WTC11 (cell line): Measurements from ENCODE around the gene ZXDA. TPM values are rescaled to one million over a fixed set of nuclear protein-coding genes. Genes with fewer than 3 reads are reported as not detected.
A peak's percentile ranks its signal among the peaks of the same experiment; 100 is the strongest.

Experiments used
- ATAC-seq: fragments of 200-7000 bp; cut with Tn5 transposase; 2 replicates; pipeline ENCODE4 v1.10.0; 2021; ENCODE audit warnings: mild to moderate bottlenecking, moderate library complexity
- CTCF ChIA-PET: fragments of 300-600 bp; sonication (Branson Sonifier 250); formaldehyde crosslinking; loops from one replicate; lab custom pipeline; 2021; ENCODE audit warnings: antibody characterized with exemption; lab: Charles Lee
- POLR2A ChIA-PET: fragments of 350-600 bp; sonication (Branson Sonifier 250); formaldehyde crosslinking; loops from one replicate; lab custom pipeline; 2021; ENCODE audit warnings: antibody characterized with exemption; lab: Charles Lee
- DNase-seq: peaks from one replicate; pipeline ENCODE4 v3.0.0; 2021; ENCODE audit warnings: low spot score
- H3K27ac Mint-ChIP-seq: 2 replicates; pipeline ENCODE4 v1.8.0; 2021; ENCODE audit warnings: mixed read lengths
- H3K27me3 Mint-ChIP-seq: 2 replicates; pipeline ENCODE4 v1.8.0; 2021; ENCODE audit warnings: low read depth, mild to moderate bottlenecking, moderate library complexity, mixed read lengths
- H3K36me3 Mint-ChIP-seq: 2 replicates; pipeline ENCODE4 v1.8.0; 2021; ENCODE audit warnings: mixed read lengths
- H3K4me1 Mint-ChIP-seq: 2 replicates; pipeline ENCODE4 v1.8.0; 2022; ENCODE audit warnings: mixed read lengths
- H3K4me3 Mint-ChIP-seq: 2 replicates; pipeline ENCODE4 v1.8.0; 2021; ENCODE audit warnings: mild to moderate bottlenecking, moderate library complexity, mixed read lengths
- H3K9me3 Mint-ChIP-seq: 2 replicates; pipeline ENCODE4 v1.8.0; 2021; ENCODE audit warnings: mixed read lengths
- AR ChIP-seq: fragments of 250-450 bp; sonication (Bioruptor Pico); IDR thresholded peaks from 2 replicates; pipeline ENCODE4 v1.9.0; 2021; ENCODE audit warnings: mild to moderate bottlenecking
- ELF4 ChIP-seq: sonication (generic); formaldehyde crosslinking; IDR thresholded peaks from 2 replicates; pipeline ENCODE4 v1.8.1; 2022; ENCODE audit warnings: low read depth, mild to moderate bottlenecking, moderate library complexity, missing genetic modification reagents
- FOXJ3 ChIP-seq: sonication (generic); formaldehyde crosslinking; IDR thresholded peaks from 2 replicates; pipeline ENCODE4 v1.9.0; 2021; ENCODE audit warnings: missing genetic modification reagents, mild to moderate bottlenecking, borderline replicate concordance
- FOXP1 ChIP-seq: sonication (generic); formaldehyde crosslinking; IDR thresholded peaks from 2 replicates; pipeline ENCODE4 v1.8.0; 2022; ENCODE audit warnings: missing genetic modification reagents, mild to moderate bottlenecking, moderate library complexity, borderline replicate concordance
- GRHL2 ChIP-seq: fragments of 250-450 bp; sonication (Bioruptor Pico); IDR thresholded peaks from 2 replicates; pipeline ENCODE4 v1.8.0; 2022; ENCODE audit warnings: mild to moderate bottlenecking, moderate library complexity; ENCODE audit not compliant: insufficient replicate concordance, severe bottlenecking
- HMGA2 ChIP-seq: fragments of 250-450 bp; sonication (Bioruptor Pico); IDR thresholded peaks from 2 replicates; pipeline ENCODE4 v1.4.0; 2021; ENCODE audit warnings: mild to moderate bottlenecking, moderate library complexity
- HMGXB4 ChIP-seq: sonication (generic); formaldehyde crosslinking; IDR thresholded peaks from 2 replicates; pipeline ENCODE4 v1.8.1; 2023; ENCODE audit warnings: mild to moderate bottlenecking, moderate library complexity, missing genetic modification reagents
- JUN ChIP-seq: sonication (generic); formaldehyde crosslinking; IDR thresholded peaks from 2 replicates; pipeline ENCODE4 v1.8.0; 2023; ENCODE audit warnings: mild to moderate bottlenecking, missing genetic modification reagents
- MAX ChIP-seq: sonication (generic); formaldehyde crosslinking; IDR thresholded peaks from 2 replicates; pipeline ENCODE4 v1.8.0; 2022; ENCODE audit warnings: mild to moderate bottlenecking, missing genetic modification reagents
- NR2C2 ChIP-seq: sonication (generic); formaldehyde crosslinking; IDR thresholded peaks from 2 replicates; pipeline ENCODE4 v1.8.0; 2022; ENCODE audit warnings: mild to moderate bottlenecking, missing genetic modification reagents
- PREB ChIP-seq: sonication (generic); formaldehyde crosslinking; IDR thresholded peaks from 2 replicates; pipeline ENCODE4 v1.8.1; 2022; ENCODE audit warnings: mild to moderate bottlenecking, missing genetic modification reagents, moderate library complexity, borderline replicate concordance
- SP1 ChIP-seq: sonication (generic); formaldehyde crosslinking; conservative IDR thresholded peaks from 2 replicates; pipeline ENCODE4 v1.8.1; 2022; ENCODE audit warnings: missing genetic modification reagents
- ZBTB21 ChIP-seq: sonication (generic); formaldehyde crosslinking; IDR thresholded peaks from 2 replicates; pipeline ENCODE4 v1.8.1; 2023; ENCODE audit warnings: mild to moderate bottlenecking, missing genetic modification reagents, borderline replicate concordance
- ZNF232 ChIP-seq: sonication (generic); formaldehyde crosslinking; IDR thresholded peaks from 2 replicates; pipeline ENCODE4 v1.8.0; 2022; ENCODE audit warnings: mild to moderate bottlenecking, missing genetic modification reagents
- ZNF396 ChIP-seq: fragments of 250-450 bp; sonication (Bioruptor Pico); IDR thresholded peaks from 2 replicates; pipeline ENCODE4 v1.8.0; 2021; ENCODE audit warnings: mild to moderate bottlenecking, moderate library complexity, borderline replicate concordance
- ZNF671 ChIP-seq: fragments of 250-450 bp; sonication (Bioruptor Pico); IDR thresholded peaks from 2 replicates; pipeline ENCODE4 v1.8.0; 2021; ENCODE audit warnings: mild to moderate bottlenecking
- total RNA-seq: library from RNA; stranded (reverse); gene quantifications from 3 replicates; pipeline ENCODE4 v1.2.3, GENCODE V29; 2021
- TF ChIP-seq, protein P1 (sequence below): sonication (generic); formaldehyde crosslinking; IDR thresholded peaks from 2 replicates; pipeline ENCODE4 v1.8.0; 2022; ENCODE audit warnings: mild to moderate bottlenecking, missing genetic modification reagents
- TF ChIP-seq, protein P2 (sequence below): sonication (generic); formaldehyde crosslinking; IDR thresholded peaks from 2 replicates; pipeline ENCODE4 v1.8.1; 2022; ENCODE audit warnings: low read depth, mild to moderate bottlenecking, moderate library complexity, missing genetic modification reagents, borderline replicate concordance
- TF ChIP-seq, protein P3 (sequence below): sonication (generic); formaldehyde crosslinking; IDR thresholded peaks from 2 replicates; pipeline ENCODE4 v1.8.1; 2023; ENCODE audit warnings: mild to moderate bottlenecking, missing genetic modification reagents, moderate library complexity
- TF ChIP-seq, protein P4 (sequence below): sonication (generic); formaldehyde crosslinking; IDR thresholded peaks from 2 replicates; pipeline ENCODE4 v1.8.0; 2023; ENCODE audit warnings: missing genetic modification reagents
- TF ChIP-seq, protein P5 (sequence below): sonication (generic); formaldehyde crosslinking; IDR thresholded peaks from 2 replicates; pipeline ENCODE4 v1.8.0; 2023; ENCODE audit warnings: mild to moderate bottlenecking, missing genetic modification reagents

The ZXDA gene
- total RNA-seq, 1 experiment from 2014 or later: 3.2 TPM

- Mint-ChIP-seq H3K36me3 (no peaks in the 10 kb centered on the region), H3K4me3 (no peak overlapping the region), H3K27ac (no peak overlapping the region), H3K27me3 (no peaks in the 10 kb centered on the region)
- DNase-seq: peak; percentile 17
- ChIA-PET CTCF (no interaction called here), POLR2A (no interaction called here)
- TF ChIP-seq GRHL2 (CRISPR knock-in tag) (no peak), NR2C2 (no peak), ZNF671 (no peak), ELF4 (CRISPR knock-in tag) (no peak), FOXJ3 (no peak), PREB (CRISPR knock-in tag) (no peak), JUN (CRISPR knock-in tag) (no peak)
- TF ChIP-seq, protein P1, sequence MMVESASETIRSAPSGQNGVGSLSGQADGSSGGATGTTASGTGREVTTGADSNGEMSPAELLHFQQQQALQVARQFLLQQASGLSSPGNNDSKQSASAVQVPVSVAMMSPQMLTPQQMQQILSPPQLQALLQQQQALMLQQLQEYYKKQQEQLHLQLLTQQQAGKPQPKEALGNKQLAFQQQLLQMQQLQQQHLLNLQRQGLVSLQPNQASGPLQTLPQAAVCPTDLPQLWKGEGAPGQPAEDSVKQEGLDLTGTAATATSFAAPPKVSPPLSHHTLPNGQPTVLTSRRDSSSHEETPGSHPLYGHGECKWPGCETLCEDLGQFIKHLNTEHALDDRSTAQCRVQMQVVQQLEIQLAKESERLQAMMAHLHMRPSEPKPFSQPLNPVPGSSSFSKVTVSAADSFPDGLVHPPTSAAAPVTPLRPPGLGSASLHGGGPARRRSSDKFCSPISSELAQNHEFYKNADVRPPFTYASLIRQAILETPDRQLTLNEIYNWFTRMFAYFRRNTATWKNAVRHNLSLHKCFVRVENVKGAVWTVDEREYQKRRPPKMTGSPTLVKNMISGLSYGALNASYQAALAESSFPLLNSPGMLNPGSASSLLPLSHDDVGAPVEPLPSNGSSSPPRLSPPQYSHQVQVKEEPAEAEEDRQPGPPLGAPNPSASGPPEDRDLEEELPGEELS (CRISPR knock-in tag): no peak
- TF ChIP-seq, all 79 proteins: peak for 0
- Mint-ChIP-seq H3K9me3 (no peaks in the 10 kb centered on the region; the same call in 1 of the 2 replicates), H3K4me1 (peaks cover 4% of the 10 kb centered on the region)
- ATAC-seq: peak; percentile 73
Measured at GRCh38 chrX:57929373-57929772, 19.1 kb upstream of the ZXDA start.

GRCh38 chrX:57925806-57926205, 15.5 kb upstream of the ZXDA start:
- DNase-seq: no peak
- TF ChIP-seq HMGA2 (no peak), ELF4 (CRISPR knock-in tag) (no peak), ZNF232 (CRISPR knock-in tag) (no peak), ZBTB21 (CRISPR knock-in tag) (no peak), FOXP1 (CRISPR knock-in tag) (no peak), MAX (CRISPR knock-in tag) (no peak), NR2C2 (no peak), HMGXB4 (CRISPR knock-in tag) (no peak), ZNF396 (CRISPR knock-in tag) (no peak), AR (CRISPR knock-in tag) (no peak), SP1 (CRISPR knock-in tag) (no peak)
- TF ChIP-seq, protein P2, sequence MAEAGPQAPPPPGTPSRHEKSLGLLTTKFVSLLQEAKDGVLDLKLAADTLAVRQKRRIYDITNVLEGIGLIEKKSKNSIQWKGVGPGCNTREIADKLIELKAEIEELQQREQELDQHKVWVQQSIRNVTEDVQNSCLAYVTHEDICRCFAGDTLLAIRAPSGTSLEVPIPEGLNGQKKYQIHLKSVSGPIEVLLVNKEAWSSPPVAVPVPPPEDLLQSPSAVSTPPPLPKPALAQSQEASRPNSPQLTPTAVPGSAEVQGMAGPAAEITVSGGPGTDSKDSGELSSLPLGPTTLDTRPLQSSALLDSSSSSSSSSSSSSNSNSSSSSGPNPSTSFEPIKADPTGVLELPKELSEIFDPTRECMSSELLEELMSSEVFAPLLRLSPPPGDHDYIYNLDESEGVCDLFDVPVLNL (CRISPR knock-in tag): no peak
- TF ChIP-seq, protein P3, sequence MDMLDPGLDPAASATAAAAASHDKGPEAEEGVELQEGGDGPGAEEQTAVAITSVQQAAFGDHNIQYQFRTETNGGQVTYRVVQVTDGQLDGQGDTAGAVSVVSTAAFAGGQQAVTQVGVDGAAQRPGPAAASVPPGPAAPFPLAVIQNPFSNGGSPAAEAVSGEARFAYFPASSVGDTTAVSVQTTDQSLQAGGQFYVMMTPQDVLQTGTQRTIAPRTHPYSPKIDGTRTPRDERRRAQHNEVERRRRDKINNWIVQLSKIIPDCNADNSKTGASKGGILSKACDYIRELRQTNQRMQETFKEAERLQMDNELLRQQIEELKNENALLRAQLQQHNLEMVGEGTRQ (CRISPR knock-in tag): no peak
- TF ChIP-seq, protein P4, sequence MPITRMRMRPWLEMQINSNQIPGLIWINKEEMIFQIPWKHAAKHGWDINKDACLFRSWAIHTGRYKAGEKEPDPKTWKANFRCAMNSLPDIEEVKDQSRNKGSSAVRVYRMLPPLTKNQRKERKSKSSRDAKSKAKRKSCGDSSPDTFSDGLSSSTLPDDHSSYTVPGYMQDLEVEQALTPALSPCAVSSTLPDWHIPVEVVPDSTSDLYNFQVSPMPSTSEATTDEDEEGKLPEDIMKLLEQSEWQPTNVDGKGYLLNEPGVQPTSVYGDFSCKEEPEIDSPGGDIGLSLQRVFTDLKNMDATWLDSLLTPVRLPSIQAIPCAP (CRISPR knock-in tag): no peak
- TF ChIP-seq, protein P5, sequence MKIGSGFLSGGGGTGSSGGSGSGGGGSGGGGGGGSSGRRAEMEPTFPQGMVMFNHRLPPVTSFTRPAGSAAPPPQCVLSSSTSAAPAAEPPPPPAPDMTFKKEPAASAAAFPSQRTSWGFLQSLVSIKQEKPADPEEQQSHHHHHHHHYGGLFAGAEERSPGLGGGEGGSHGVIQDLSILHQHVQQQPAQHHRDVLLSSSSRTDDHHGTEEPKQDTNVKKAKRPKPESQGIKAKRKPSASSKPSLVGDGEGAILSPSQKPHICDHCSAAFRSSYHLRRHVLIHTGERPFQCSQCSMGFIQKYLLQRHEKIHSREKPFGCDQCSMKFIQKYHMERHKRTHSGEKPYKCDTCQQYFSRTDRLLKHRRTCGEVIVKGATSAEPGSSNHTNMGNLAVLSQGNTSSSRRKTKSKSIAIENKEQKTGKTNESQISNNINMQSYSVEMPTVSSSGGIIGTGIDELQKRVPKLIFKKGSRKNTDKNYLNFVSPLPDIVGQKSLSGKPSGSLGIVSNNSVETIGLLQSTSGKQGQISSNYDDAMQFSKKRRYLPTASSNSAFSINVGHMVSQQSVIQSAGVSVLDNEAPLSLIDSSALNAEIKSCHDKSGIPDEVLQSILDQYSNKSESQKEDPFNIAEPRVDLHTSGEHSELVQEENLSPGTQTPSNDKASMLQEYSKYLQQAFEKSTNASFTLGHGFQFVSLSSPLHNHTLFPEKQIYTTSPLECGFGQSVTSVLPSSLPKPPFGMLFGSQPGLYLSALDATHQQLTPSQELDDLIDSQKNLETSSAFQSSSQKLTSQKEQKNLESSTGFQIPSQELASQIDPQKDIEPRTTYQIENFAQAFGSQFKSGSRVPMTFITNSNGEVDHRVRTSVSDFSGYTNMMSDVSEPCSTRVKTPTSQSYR (CRISPR knock-in tag): no peak

More at GRCh38 chrX:57925806-57926205, 15.5 kb upstream of the ZXDA start:
- POLR2A ChIA-PET: no interaction called here
- Mint-ChIP-seq H3K9me3 (no peaks in the 10 kb centered on the region), H3K4me3 (no peak overlapping the region), H3K36me3 (no peaks in the 10 kb centered on the region), H3K27ac (no peak overlapping the region), H3K4me1 (peaks cover 4% of the 10 kb centered on the region), H3K27me3 (no peaks in the 10 kb centered on the region; the same call in 1 of the 2 replicates)
- CTCF ChIA-PET: no interaction called here
- no peak for ATAC-seq
